Activated CD4-positive, alpha-beta T cell treated with anti-CD3 and anti-CD28 coated beads for 1 hour (primary cell): Measurements from ENCODE around the gene ROBO1.

Experiments
- DNase-seq: peaks from one replicate; pipeline ENCODE4 v3.0.0-alpha.2; 2020

The ROBO1 gene

GRCh38 chr3:78963771-78964170 lies 804.0 kb downstream of the ROBO1 start:
- no peak for DNase-seq

GRCh38 chr3:78957456-78957855 lies 810.3 kb downstream of the ROBO1 start:
- DNase-seq: no peak

- DNase-seq: no peak
Observed at GRCh38 chr3:78951342-78951945, 816.4 kb downstream of the ROBO1 start.

- no peak for DNase-seq
Observed at GRCh38 chr3:78941587-78941986, 826.2 kb downstream of the ROBO1 start.

GRCh38 chr3:78940626-78941025 lies 827.2 kb downstream of the ROBO1 start:
- no peak for DNase-seq

GRCh38 chr3:78940128-78940527 lies 827.7 kb downstream of the ROBO1 start:
- no peak for DNase-seq

- DNase-seq: no peak
Observed at GRCh38 chr3:78937475-78937874, 830.3 kb downstream of the ROBO1 start.

GRCh38 chr3:78927759-78928158 lies 840.0 kb downstream of the ROBO1 start:
- DNase-seq: no peak

- DNase-seq: no peak
Observed at GRCh38 chr3:78926523-78926922, 841.3 kb downstream of the ROBO1 start.

GRCh38 chr3:78924711-78925110 lies 843.1 kb downstream of the ROBO1 start:
- no peak for DNase-seq

- DNase-seq: no peak
Observed at GRCh38 chr3:78919021-78919755, 848.6 kb downstream of the ROBO1 start.

- DNase-seq: no peak
Observed at GRCh38 chr3:78918361-78919020, 849.3 kb downstream of the ROBO1 start.

GRCh38 chr3:78917536-78917935 lies 850.3 kb downstream of the ROBO1 start:
- DNase-seq: no peak

- DNase-seq: no peak
Observed at GRCh38 chr3:78913711-78914110, 854.1 kb downstream of the ROBO1 start.

GRCh38 chr3:78912687-78913086 lies 855.1 kb downstream of the ROBO1 start:
- DNase-seq: no peak

GRCh38 chr3:78912259-78912658 lies 855.5 kb downstream of the ROBO1 start:
- DNase-seq: no peak

- no peak for DNase-seq
Observed at GRCh38 chr3:78911394-78911793, 856.4 kb downstream of the ROBO1 start.

GRCh38 chr3:78908236-78908635 lies 859.6 kb downstream of the ROBO1 start:
- no peak for DNase-seq

GRCh38 chr3:78907367-78907766 lies 860.4 kb downstream of the ROBO1 start:
- DNase-seq: no peak

GRCh38 chr3:78906930-78907329 lies 860.9 kb downstream of the ROBO1 start:
- DNase-seq: no peak

GRCh38 chr3:78906245-78906644 lies 861.6 kb downstream of the ROBO1 start:
- DNase-seq: no peak

GRCh38 chr3:78905700-78906099 lies 862.1 kb downstream of the ROBO1 start:
- no peak for DNase-seq

- DNase-seq: no peak
Observed at GRCh38 chr3:78901544-78901943, 866.3 kb downstream of the ROBO1 start.

GRCh38 chr3:78900880-78901279 lies 866.9 kb downstream of the ROBO1 start:
- DNase-seq: no peak
